Heart right ventricle (tissue), 16 donors: ENCODE results near the gene BMP10. TPM values are rescaled to one million over a fixed set of nuclear protein-coding genes. Genes with fewer than 3 reads are reported as not detected.

ENCODE experiments used
- ATAC-seq, 8 donors: fragments of 200-7000 bp; cut with Tn5 transposase; one replicate each; pipeline ENCODE4 v1.9.1; 2020; ENCODE audit warnings: mild to moderate bottlenecking in 8 of 8, moderate library complexity in 8 of 8, moderate number of reproducible peaks in 1 of 8
- DNase-seq, 2 donors: peaks; one replicate each; pipeline ENCODE4 v3.0.0-alpha.2; 2020
- H3K27ac ChIP-seq, 10 donors: fragments of 200-600 bp; sonication (generic) in 2 of 10; one replicate each; pipeline versions ENCODE4 v1.5.0 to v1.8.0; 2020 to 2022; ENCODE audit warnings: mild to moderate bottlenecking in 3 of 10
- H3K27me3 ChIP-seq, 7 donors: fragments of 200-600 bp; one replicate each; pipeline ENCODE4 v1.8.0; 2021 to 2022; ENCODE audit warnings: mild to moderate bottlenecking in 2 of 7
- H3K36me3 ChIP-seq, 9 donors: fragments of 200-600 bp; sonication (generic) in 1 of 9; one replicate each; pipeline versions ENCODE4 v1.5.0 to v1.8.0; 2020 to 2022; ENCODE audit warnings: mild to moderate bottlenecking in 2 of 9
- H3K4me1 ChIP-seq, 9 donors: fragments of 200-600 bp; sonication (generic) in 1 of 9; one replicate each; pipeline versions ENCODE4 v1.5.0 to v1.8.0; 2020 to 2022; ENCODE audit warnings: mild to moderate bottlenecking in 4 of 9
- H3K4me3 ChIP-seq, 10 donors: fragments of 200-600 bp; sonication (generic) in 2 of 10; one replicate each; pipeline versions ENCODE4 v1.5.0 to v1.8.0; 2020 to 2022; ENCODE audit warnings: mild to moderate bottlenecking in 7 of 10, moderate library complexity in 2 of 10
- H3K9me3 ChIP-seq, 11 donors: fragments of 200-600 bp in 10 of 11; sonication (generic) in 2 of 11; one replicate each; pipeline versions ENCODE4 v1.5.0 to v1.8.0; 2013 to 2022; ENCODE audit warnings: mild to moderate bottlenecking in 2 of 11, control low read depth in 1 of 11, moderate library complexity in 1 of 11
- CTCF ChIP-seq, 9 donors: fragments of 200-600 bp; sonication (generic) in 2 of 9; IDR thresholded peaks; one replicate each; pipeline versions ENCODE4 v1.5.0 to v1.8.0; 2021 to 2022; ENCODE audit warnings: antibody characterized with exemption in 9 of 9, mild to moderate bottlenecking in 5 of 9, moderate library complexity in 1 of 9
- WGBS, 2 donors: extraction: QIAGEN DNeasy Blood & Tissue Kit; methylation state at CpG; one replicate each; pipeline ENCODE4 v1.1.7; 2013; ENCODE audit warnings: inconsistent platforms in 1 of 2; 5-methylcytosine and 5-hydroxymethylcytosine counted together
- intact Hi-C, 10 donors: fragments of 100-400 bp; cut with DNase I; formaldehyde crosslinking; loops; one replicate each; pipeline versions ENCODE4 v1.11.1 to v1.14.2; 2022
- polyA plus RNA-seq, 2 donors: library from polyadenylated mRNA; stranded (reverse); fragments of 200-250 nt; gene quantifications; one replicate each; pipeline ENCODE4 v1.2.3, GENCODE V29; 2013
- total RNA-seq, 10 donors: library from RNA; stranded (reverse); fragmentation: NEBNext Ultra II Directional in 3 of 10; extraction: Animal tissue kit (Norgen Biotek cat#: 25700) in 3 of 10; gene quantifications; one replicate each; pipeline versions ENCODE4 v1.2.1 to v1.2.4, GENCODE V29; 2021 to 2023
- donor health status: Arrhythmogenic right ventricular cardiomyopathy.
- donor health status: ischemic (EF 13 %, LVEDD 7.1; RV severe dilation, severe dysfunction).
- donor health status: healthy with polysubstance abuse.
- donor health status: DM: no; HTN: yes; CAD: no.
- donor health status: DM: no; HTN: no; CAD: no.
- donor health status: ischemic (EF 25% LVEDD 6.9; RV normal size, moderate dysfunction).
- donor health status: ischemic (EF 25% LVEDD 5.7; RV mildly dilated, moderate dysfunction).
- donor health status: healthy.
- donor health status: DM: yes; HTN: yes; CAD: no.
- donor health status: Ischemic cardiomyopathy.
- donor health status: ischemic (EF 35%, LVEDD 5.7; RV mildly dilated, moderate dysfunction).
- donor health status: nonischemic (EF 11% LVEDD 7.7; RV severe dilation, severe dysfunction).
- donor health status: DM: yes; HTN: yes; CAD: no.
- donor health status: PGD.
- donor health status: ischemic (EF 29% LVEDD 5.4; RV normal size, mild dysfunction).
- donor health status: nonischemic (EF 23%, LVEDD 6.1; RV moderate dilation, normal function).

Gene BMP10
- total and polyA plus RNA-seq, 12 donors = 0.03 to 0.31 TPM; not detected in 10

GRCh38 chr2:68824831-68825230, 46.4 kb downstream of the BMP10 start:
- peaks cover 0 to 85% (median 0%) of the 10 kb centered on the region in 9 donors for H3K36me3 ChIP-seq
- intact Hi-C loops = loop anchor here in 4 of 10 donors (5.0 to 10.0 kb wide), 2 partner anchors 53 to 70 kb away; no protein-coding TSS in a partner anchor
- no peak overlapping the region for H3K4me3 ChIP-seq
- no peak overlapping the region for H3K27ac ChIP-seq
- no peaks in the 10 kb centered on the region for H3K27me3 ChIP-seq
- ATAC-seq (no peak), DNase-seq (no peak)
- WGBS, 2 donors = 63 to 72% methylated on average over 2 of the region's 2 CpGs
- H3K4me1 ChIP-seq = peaks cover 11 to 49% (median 29%) of the 10 kb centered on the region in 9 donors
- no peak for TF ChIP-seq CTCF (IDR thresholded peaks at IDR 0.05)
- no peaks in the 10 kb centered on the region for H3K9me3 ChIP-seq

- H3K27ac ChIP-seq = peak overlapping the region in 7 of 10 donors; percentile 3 to 61 (median 28)
- H3K36me3 ChIP-seq = peaks cover 0 to 99% (median 10%) of the 10 kb centered on the region in 9 donors
- WGBS, 2 donors = 67 to 81% methylated on average over 15 of the region's 15 CpGs
- no peaks in the 10 kb centered on the region for H3K9me3 ChIP-seq
- H3K4me3 ChIP-seq = no peak overlapping the region
- H3K4me1 ChIP-seq = peaks cover 0 to 30% (median 9%) of the 10 kb centered on the region in 9 donors
- TF ChIP-seq CTCF (IDR thresholded peaks at IDR 0.05) = no peak
- ATAC-seq = peak in 5 of 8 donors; percentile 30 to 51 (median 42)
- DNase-seq = no peak
- H3K27me3 ChIP-seq = no peaks in the 10 kb centered on the region
- intact Hi-C loops = loop anchor here in 1 of 10 donors (10.0 kb wide), 1 partner anchor 68 kb away; no protein-coding TSS in a partner anchor
These were observed 48.9 kb downstream of the BMP10 start for GRCh38 chr2:68822207-68822872.

- Histone ChIP-seq H3K27me3 (no peaks in the 10 kb centered on the region), H3K9me3 (no peaks in the 10 kb centered on the region), H3K4me1 (peaks cover 0 to 21% (median 9%) of the 10 kb centered on the region in 9 donors), H3K36me3 (peaks cover 0 to 100% (median 20%) of the 10 kb centered on the region in 9 donors), H3K4me3 (no peak overlapping the region), H3K27ac (no peak overlapping the region)
- intact Hi-C loops = no loop called here
- WGBS, 2 donors = 86 to 88% methylated on average over 6 of the region's 6 CpGs
- ATAC-seq (no peak), DNase-seq (no peak)
- no peak for TF ChIP-seq CTCF (IDR thresholded peaks at IDR 0.05)
These were observed 51.6 kb downstream of the BMP10 start for GRCh38 chr2:68819556-68819955.

GRCh38 chr2:68817306-68817705, 53.9 kb downstream of the BMP10 start:
- Histone ChIP-seq H3K36me3 (peaks cover 0 to 100% (median 20%) of the 10 kb centered on the region in 9 donors), H3K27ac (peak overlapping the region in 1 of 10 donors; percentile 6), H3K27me3 (no peaks in the 10 kb centered on the region), H3K9me3 (no peaks in the 10 kb centered on the region), H3K4me3 (no peak overlapping the region), H3K4me1 (peaks cover 0 to 14% (median 3%) of the 10 kb centered on the region in 9 donors)
- no peak for TF ChIP-seq CTCF (IDR thresholded peaks at IDR 0.05)
- intact Hi-C loops = no loop called here
- ATAC-seq = no peak
- DNase-seq = no peak

Other genes with a start within 250 kb of the BMP10 start
- gene PROKR1, start 227.8 kb downstream of the BMP10 start, total RNA-seq = not detected
- under 1 TPM in 1 of 2 donors, not detected in 1; 0.06 TPM for gene PROKR1, start 227.8 kb downstream of the BMP10 start, polyA plus RNA-seq
- gene ARHGAP25, start 136.6 kb downstream of the BMP10 start, total RNA-seq = 10 to 100 TPM in 1 of 10 donors, 1 to 10 TPM in 9; 2.7 to 17.3 (median 5.2) TPM
- gene ARHGAP25, start 136.6 kb downstream of the BMP10 start, polyA plus RNA-seq = 1 to 10 TPM; 2.6 to 6.8 TPM
- gene GKN2, start 81.5 kb upstream of the BMP10 start, total RNA-seq = not detected
- not detected for gene GKN2, start 81.5 kb upstream of the BMP10 start, polyA plus RNA-seq
- not detected for gene GKN1, start 103.2 kb upstream of the BMP10 start, total RNA-seq
- gene GKN1, start 103.2 kb upstream of the BMP10 start, polyA plus RNA-seq = under 1 TPM in 1 of 2 donors, not detected in 1; 0.19 TPM
- 10 to 100 TPM; 19.0 to 33.1 (median 24.1) TPM for gene ANTXR1, start 141.8 kb upstream of the BMP10 start, total RNA-seq
- 10 to 100 TPM in 1 of 2 donors, 1 to 10 TPM in 1; 8.9 to 26.7 TPM for gene ANTXR1, start 141.8 kb upstream of the BMP10 start, polyA plus RNA-seq